Hepatocyte (in vitro differentiated cells): ENCODE results near the gene PARP4. TPM values are rescaled to one million over a fixed set of nuclear protein-coding genes. Genes with fewer than 3 reads are reported as not detected.
"Not testable (repeated sequence)": the region's sequence is repeated elsewhere in the genome, so short reads cannot be mapped to it uniquely, and the experiment has no call there.

ENCODE experiments used
- DNase-seq: peaks from one replicate; pipeline ENCODE4 v3.0.0-alpha.2; 2016; ENCODE audit warnings: low spot score
- H2AFZ ChIP-seq: fragments of 200-600 bp; sonication (generic); 2 replicates; pipeline ENCODE4 v1.6.0; 2016; ENCODE audit warnings: antibody characterized with exemption, mild to moderate bottlenecking
- H3K27ac ChIP-seq: fragments of 200-600 bp; sonication (generic); 2 replicates; pipeline ENCODE4 v1.5.1; 2016; ENCODE audit warnings: mild to moderate bottlenecking
- H3K27me3 ChIP-seq: fragments of 200-600 bp; sonication (generic); 2 replicates; pipeline ENCODE4 v1.6.1; 2016
- H3K36me3 ChIP-seq: fragments of 200-600 bp; sonication (generic); replicated peaks from 2 replicates; pipeline ENCODE4 v1.5.1; 2016; ENCODE audit warnings: low read depth; ENCODE audit not compliant: insufficient read depth
- H3K4me1 ChIP-seq: fragments of 200-600 bp; sonication (generic); 2 replicates; pipeline ENCODE4 v1.5.1; 2016; ENCODE audit warnings: mild to moderate bottlenecking, moderate library complexity; ENCODE audit not compliant: insufficient read depth
- H3K4me2 ChIP-seq: fragments of 200-600 bp; sonication (generic); 2 replicates; pipeline ENCODE4 v1.6.0; 2016
- H3K4me3 ChIP-seq: fragments of 200-600 bp; sonication (generic); 2 replicates; pipeline ENCODE4 v1.5.1; 2016; ENCODE audit warnings: mild to moderate bottlenecking
- H3K79me2 ChIP-seq: fragments of 200-600 bp; sonication (generic); 2 replicates; pipeline ENCODE4 v1.6.0; 2017; ENCODE audit warnings: mild to moderate bottlenecking
- H3K9me2 ChIP-seq: fragments of 200-600 bp; sonication (generic); replicated peaks from 2 replicates; pipeline ENCODE4 v1.6.0; 2017; ENCODE audit warnings: mild to moderate bottlenecking; ENCODE audit not compliant: insufficient read depth
- H3K9me3 ChIP-seq: fragments of 200-600 bp; sonication (generic); 2 replicates; pipeline ENCODE4 v1.5.1; 2016; ENCODE audit warnings: low read depth, mild to moderate bottlenecking
- H4K20me1 ChIP-seq: fragments of 200-600 bp; sonication (generic); 2 replicates; pipeline ENCODE4 v1.6.0; 2016; ENCODE audit warnings: mild to moderate bottlenecking; ENCODE audit not compliant: insufficient read depth, poor library complexity, severe bottlenecking
- CTCF ChIP-seq: fragments of 200-600 bp; sonication (generic); IDR thresholded peaks from 2 replicates; pipeline ENCODE4 v1.5.1; 2016; ENCODE audit warnings: antibody characterized with exemption, mild to moderate bottlenecking; ENCODE audit not compliant: poor library complexity
- EZH2 ChIP-seq: fragments of 200-600 bp; sonication (generic); IDR thresholded peaks from 2 replicates; pipeline ENCODE4 v1.6.1; 2016; ENCODE audit warnings: antibody characterized with exemption, mild to moderate bottlenecking, borderline replicate concordance
- EZH2phosphoT487 ChIP-seq: fragments of 200-600 bp; sonication (generic); IDR thresholded peaks from one replicate; pipeline ENCODE4 v1.6.1; 2018; ENCODE audit warnings: antibody characterized with exemption, mild to moderate bottlenecking, low read depth, moderate library complexity; ENCODE audit not compliant: unreplicated experiment, severe bottlenecking
- WGBS: methylation state at CpG from one replicate; pipeline ENCODE4 v1.1.6; 2016; ENCODE audit warnings: low lambda C conversion rate; ENCODE audit errors: missing lambda C conversion rate; 5-methylcytosine and 5-hydroxymethylcytosine counted together
- polyA plus RNA-seq: library from polyadenylated mRNA; unstranded; fragments of >200 nt; fragmentation: Nextera tagmentation; extraction: Ambion mirVana; gene quantifications from 2 replicates; pipeline ENCODE4 v1.2.1, GENCODE V29; 2016
- total RNA-seq: library from RNA; depleted of rRNA; stranded (reverse); fragments of >200 nt; gene quantifications from 2 replicates; pipeline ENCODE4 v1.2.3, GENCODE V29; 2014

Gene PARP4
- total and polyA plus RNA-seq, 2 experiments from 2014 or later, result 21.6 to 49.5 TPM

DNA sequence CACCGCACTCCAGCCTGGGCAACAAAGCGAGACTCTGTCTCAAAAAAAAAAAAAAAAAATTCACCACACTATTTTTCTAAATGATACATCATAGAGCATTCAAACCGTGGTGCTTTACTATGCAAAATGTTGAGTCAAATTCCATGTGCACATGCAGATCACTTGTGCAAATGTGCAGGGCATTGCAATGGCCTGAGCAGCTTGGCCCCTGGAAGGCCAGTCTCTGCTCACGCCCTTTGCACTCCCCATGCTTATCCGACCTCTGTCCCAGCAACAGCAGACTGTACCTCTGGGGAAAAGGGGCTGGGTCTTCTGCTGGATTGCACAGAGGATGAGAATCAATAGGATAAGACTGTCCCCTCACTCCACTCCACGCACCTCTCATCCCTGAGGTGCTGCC is 58.5 kb downstream of the PARP4 start:
- no peak overlapping the region for H3K27ac ChIP-seq
- 97% methylated on average over 5 of the region's 6 CpGs for WGBS
- H3K27me3 ChIP-seq, result no peaks in the 10 kb centered on the region
- no peaks in the 10 kb centered on the region for H4K20me1 ChIP-seq
- TF ChIP-seq EZH2, result no peak
- H3K4me2 ChIP-seq, result no peak overlapping the region
- H2AFZ ChIP-seq, result no peak overlapping the region
- H3K79me2 ChIP-seq, result no peaks in the 10 kb centered on the region
- H3K36me3 ChIP-seq, result peaks cover 2% of the 10 kb centered on the region
- H3K9me3 ChIP-seq, result no peaks in the 10 kb centered on the region
- DNase-seq, result no peak
- no peaks in the 10 kb centered on the region for H3K9me2 ChIP-seq
- no peak overlapping the region for H3K4me3 ChIP-seq
- peaks cover 6% of the 10 kb centered on the region for H3K4me1 ChIP-seq

- Histone ChIP-seq H3K4me3 (no peak overlapping the region), H3K4me1 (peaks cover 6% of the 10 kb centered on the region), H4K20me1 (no peaks in the 10 kb centered on the region), H2AFZ (no peak overlapping the region), H3K27ac (no peak overlapping the region), H3K27me3 (no peaks in the 10 kb centered on the region), H3K4me2 (no peak overlapping the region), H3K36me3 (peaks cover 2% of the 10 kb centered on the region), H3K9me3 (no peaks in the 10 kb centered on the region), H3K9me2 (no peaks in the 10 kb centered on the region), H3K79me2 (no peaks in the 10 kb centered on the region)
- no peak for DNase-seq
- WGBS, result 96% methylated on average over 9 of the region's 9 CpGs
- no peak for TF ChIP-seq EZH2phosphoT487
- TF ChIP-seq CTCF, result no peak
- TF ChIP-seq EZH2, result no peak
Observed at GRCh38 chr13:24452044-24452443, 60.5 kb downstream of the PARP4 start.

DNA sequence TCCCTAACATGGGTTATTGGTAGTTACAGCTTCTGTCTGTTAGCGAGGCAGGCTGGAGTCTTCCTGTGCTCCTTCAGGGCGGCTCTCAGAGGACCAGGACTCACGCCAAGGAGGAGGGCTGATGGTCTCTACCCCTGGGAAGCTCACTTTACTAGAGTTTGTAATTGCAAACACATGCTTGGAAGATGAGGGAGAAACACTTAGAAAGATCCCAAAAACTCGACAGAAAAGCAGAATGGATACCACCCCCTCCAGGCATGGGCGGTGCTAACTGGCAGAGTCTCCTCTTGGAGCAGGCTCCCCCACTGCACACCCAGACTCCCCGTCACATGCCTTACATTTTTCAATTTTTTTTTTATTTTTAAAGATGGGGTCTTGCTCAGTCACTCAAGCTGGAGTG is 62.0 kb downstream of the PARP4 start:
- Histone ChIP-seq H3K4me2 (no peak overlapping the region), H3K4me1 (peaks cover 6% of the 10 kb centered on the region), H3K27me3 (no peaks in the 10 kb centered on the region), H2AFZ (no peak overlapping the region), H3K79me2 (no peaks in the 10 kb centered on the region), H3K9me3 (no peaks in the 10 kb centered on the region), H3K27ac (peak overlapping the region; percentile 82), H3K36me3 (peaks cover 2% of the 10 kb centered on the region), H3K9me2 (no peaks in the 10 kb centered on the region), H3K4me3 (no peak overlapping the region), H4K20me1 (no peaks in the 10 kb centered on the region)
- 68% methylated on average over 6 of the region's 6 CpGs for WGBS
- DNase-seq, result peak; percentile 54
- TF ChIP-seq CTCF, result no peak
- no peak for TF ChIP-seq EZH2phosphoT487
- TF ChIP-seq EZH2, result no peak

DNA sequence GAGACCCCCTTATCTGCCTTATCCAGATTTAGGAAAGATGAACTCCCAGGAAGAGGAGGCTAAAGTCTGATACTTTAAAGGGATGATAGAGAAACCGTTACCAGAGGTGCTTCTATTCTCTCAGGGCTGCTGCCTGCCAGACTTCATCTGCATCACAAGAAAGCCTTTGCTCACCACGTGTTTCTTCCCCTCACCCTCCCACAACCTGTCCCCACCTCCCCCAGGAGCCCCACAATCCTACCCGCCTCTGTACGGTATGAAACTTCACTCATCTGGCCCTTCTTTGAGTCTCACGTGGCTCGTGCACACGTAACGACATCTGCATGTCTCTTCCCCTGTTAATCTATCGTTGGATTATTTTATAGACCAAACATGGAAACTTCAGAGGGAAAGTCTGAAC is 67.7 kb downstream of the PARP4 start:
- H4K20me1 ChIP-seq, H3K36me3 ChIP-seq, H3K4me3 ChIP-seq, H3K79me2 ChIP-seq, DNase-seq, H3K27me3 ChIP-seq, H3K9me2 ChIP-seq, H3K9me3 ChIP-seq, H3K27ac ChIP-seq, H3K4me2 ChIP-seq, H3K4me1 ChIP-seq, H2AFZ ChIP-seq: not testable (repeated sequence)
- WGBS, result 76% methylated on average over 9 of the region's 9 CpGs

DNA sequence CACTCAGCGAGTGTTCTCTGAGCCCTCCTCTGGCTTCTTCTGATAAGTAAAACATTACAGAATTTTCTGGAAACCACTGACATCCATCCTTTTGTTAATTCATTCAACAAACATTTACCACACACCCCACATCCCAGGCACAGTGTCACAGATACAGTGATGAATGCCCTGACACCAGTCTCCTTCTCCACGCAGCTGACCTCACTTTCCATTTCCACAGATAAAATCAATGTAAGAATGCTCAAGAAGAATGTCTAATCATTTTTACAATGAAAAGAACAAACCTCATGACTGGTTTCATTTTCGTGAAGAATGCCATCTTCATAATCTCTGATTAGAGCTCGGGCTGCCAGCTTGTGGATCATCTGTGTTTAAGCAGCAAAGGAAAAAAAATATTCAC is 69.2 kb downstream of the PARP4 start:
- no peaks in the 10 kb centered on the region for H3K4me1 ChIP-seq
- no peak overlapping the region for H2AFZ ChIP-seq
- H3K4me2 ChIP-seq, result no peak overlapping the region
- H3K4me3 ChIP-seq, result no peak overlapping the region
- H3K9me3 ChIP-seq, result no peaks in the 10 kb centered on the region
- no peaks in the 10 kb centered on the region for H3K36me3 ChIP-seq
- H3K9me2 ChIP-seq, result no peaks in the 10 kb centered on the region
- no peaks in the 10 kb centered on the region for H4K20me1 ChIP-seq
- no peaks in the 10 kb centered on the region for H3K27me3 ChIP-seq
- no peaks in the 10 kb centered on the region for H3K79me2 ChIP-seq
- 91% methylated on average over 4 of the region's 4 CpGs for WGBS
- H3K27ac ChIP-seq, result no peak overlapping the region
- no peak for DNase-seq
- TF ChIP-seq EZH2phosphoT487, result no peak
- no peak for TF ChIP-seq EZH2
- no peak for TF ChIP-seq CTCF

- H3K36me3 ChIP-seq, H3K4me2 ChIP-seq, H3K27me3 ChIP-seq, H3K9me3 ChIP-seq, H3K4me1 ChIP-seq, H4K20me1 ChIP-seq, H3K4me3 ChIP-seq, H3K9me2 ChIP-seq, H3K27ac ChIP-seq, H2AFZ ChIP-seq, H3K79me2 ChIP-seq, DNase-seq: not testable (repeated sequence)
- WGBS, result 81% methylated on average over 3 of the region's 3 CpGs
Observed at GRCh38 chr13:24426045-24426444, 86.5 kb downstream of the PARP4 start.

GRCh38 chr13:24419668-24420067 is 92.9 kb downstream of the PARP4 start:
- not testable (repeated sequence) for H4K20me1 ChIP-seq, H3K27ac ChIP-seq, H3K9me3 ChIP-seq, H3K36me3 ChIP-seq, H3K79me2 ChIP-seq, H2AFZ ChIP-seq, H3K4me1 ChIP-seq, H3K9me2 ChIP-seq, H3K4me3 ChIP-seq, DNase-seq, H3K4me2 ChIP-seq, H3K27me3 ChIP-seq
- WGBS, result 67% methylated on average over 6 of the region's 6 CpGs
